ENCODE data around the gene C15orf62. TPM values are rescaled to one million over a fixed set of nuclear protein-coding genes. Genes with fewer than 3 reads are reported as not detected.

C15orf62 gene
- total RNA-seq, 1 donor from 2014 or later: 0.30 TPM

DNA sequence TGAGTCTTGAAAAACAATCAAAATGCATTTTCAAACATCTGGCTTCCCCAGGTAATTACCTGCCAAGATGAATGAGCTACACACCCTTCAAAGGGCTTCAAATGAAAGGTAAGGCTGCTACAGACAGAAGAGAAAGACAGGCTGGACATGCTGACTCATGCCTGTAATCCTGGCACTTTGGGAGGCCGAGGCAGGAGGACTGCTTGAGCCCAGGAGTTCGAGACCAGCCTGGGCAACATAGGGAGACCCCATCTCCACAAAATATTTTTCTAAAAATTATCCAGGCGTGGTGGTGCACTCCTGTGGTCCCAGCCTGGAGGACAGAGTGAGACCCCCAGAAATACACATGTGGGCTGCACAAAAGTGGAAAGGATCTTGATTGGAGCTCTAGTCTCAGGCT, 22.6 kb downstream of the C15orf62 start:
- no peak for DNase-seq
- H3K27me3 ChIP-seq (ENCODE audit: low read depth): no peaks in the 10 kb centered on the region
- TF ChIP-seq, protein P1, sequence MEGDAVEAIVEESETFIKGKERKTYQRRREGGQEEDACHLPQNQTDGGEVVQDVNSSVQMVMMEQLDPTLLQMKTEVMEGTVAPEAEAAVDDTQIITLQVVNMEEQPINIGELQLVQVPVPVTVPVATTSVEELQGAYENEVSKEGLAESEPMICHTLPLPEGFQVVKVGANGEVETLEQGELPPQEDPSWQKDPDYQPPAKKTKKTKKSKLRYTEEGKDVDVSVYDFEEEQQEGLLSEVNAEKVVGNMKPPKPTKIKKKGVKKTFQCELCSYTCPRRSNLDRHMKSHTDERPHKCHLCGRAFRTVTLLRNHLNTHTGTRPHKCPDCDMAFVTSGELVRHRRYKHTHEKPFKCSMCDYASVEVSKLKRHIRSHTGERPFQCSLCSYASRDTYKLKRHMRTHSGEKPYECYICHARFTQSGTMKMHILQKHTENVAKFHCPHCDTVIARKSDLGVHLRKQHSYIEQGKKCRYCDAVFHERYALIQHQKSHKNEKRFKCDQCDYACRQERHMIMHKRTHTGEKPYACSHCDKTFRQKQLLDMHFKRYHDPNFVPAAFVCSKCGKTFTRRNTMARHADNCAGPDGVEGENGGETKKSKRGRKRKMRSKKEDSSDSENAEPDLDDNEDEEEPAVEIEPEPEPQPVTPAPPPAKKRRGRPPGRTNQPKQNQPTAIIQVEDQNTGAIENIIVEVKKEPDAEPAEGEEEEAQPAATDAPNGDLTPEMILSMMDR (IDR thresholded peaks at IDR 0.05; ENCODE audit: borderline replicate concordance): no peak
- no peak overlapping the region for H3K4me3 ChIP-seq
- H3K9me3 ChIP-seq (replicated peaks): no peaks in the 10 kb centered on the region
- intact Hi-C loops (cut with micrococcal nuclease): no loop called here
- H3K36me3 ChIP-seq: peaks cover 24% of the 10 kb centered on the region
- no peak overlapping the region for H3K27ac ChIP-seq (replicated peaks)
- peaks cover 49% of the 10 kb centered on the region for H3K4me1 ChIP-seq

DNA sequence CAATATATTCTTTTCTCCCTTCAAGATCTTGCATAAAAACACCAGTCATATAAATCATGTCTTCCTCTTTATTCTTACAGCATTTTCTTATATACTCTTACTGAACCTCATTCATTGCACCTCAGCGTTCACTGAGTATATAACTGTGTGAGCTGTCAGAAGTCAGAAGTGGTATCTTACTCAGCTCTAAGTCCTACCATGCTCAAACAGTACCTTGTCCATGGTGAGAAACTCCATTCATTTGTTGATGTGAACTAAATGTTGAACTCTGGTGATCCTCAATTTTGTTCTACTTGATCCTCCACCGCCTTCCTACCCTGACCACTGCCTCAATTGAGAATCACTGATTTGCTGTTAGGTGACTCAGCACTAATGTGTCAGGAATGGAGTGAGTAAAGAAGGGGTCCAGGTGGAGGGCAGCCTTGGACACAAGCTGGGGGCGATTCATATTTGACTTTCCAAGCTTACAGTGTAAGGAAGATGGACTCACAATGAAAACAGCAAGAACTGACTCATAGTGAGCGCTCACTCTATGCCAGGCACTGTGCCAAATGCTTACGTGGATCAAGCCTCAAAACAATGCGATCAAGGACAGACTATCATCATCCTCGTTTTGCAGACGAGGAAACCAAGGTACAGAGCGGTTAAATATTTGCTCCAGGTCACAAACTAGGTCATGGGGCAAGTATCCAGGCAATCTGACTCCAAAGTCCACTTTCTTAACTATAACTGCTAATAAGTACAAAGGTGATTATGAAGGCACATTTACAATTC, 23.6 kb downstream of the C15orf62 start:
- no peaks in the 10 kb centered on the region for H3K9me3 ChIP-seq (replicated peaks)
- TF ChIP-seq, protein P1 (IDR thresholded peaks at IDR 0.05; ENCODE audit: borderline replicate concordance): no peak
- no peak for DNase-seq
- peaks cover 42% of the 10 kb centered on the region for H3K4me1 ChIP-seq
- H3K27me3 ChIP-seq (ENCODE audit: low read depth): no peaks in the 10 kb centered on the region
- no peak overlapping the region for H3K4me3 ChIP-seq
- peaks cover 24% of the 10 kb centered on the region for H3K36me3 ChIP-seq
- intact Hi-C loops (cut with micrococcal nuclease): no loop called here
- H3K27ac ChIP-seq (replicated peaks): no peak overlapping the region

DNA sequence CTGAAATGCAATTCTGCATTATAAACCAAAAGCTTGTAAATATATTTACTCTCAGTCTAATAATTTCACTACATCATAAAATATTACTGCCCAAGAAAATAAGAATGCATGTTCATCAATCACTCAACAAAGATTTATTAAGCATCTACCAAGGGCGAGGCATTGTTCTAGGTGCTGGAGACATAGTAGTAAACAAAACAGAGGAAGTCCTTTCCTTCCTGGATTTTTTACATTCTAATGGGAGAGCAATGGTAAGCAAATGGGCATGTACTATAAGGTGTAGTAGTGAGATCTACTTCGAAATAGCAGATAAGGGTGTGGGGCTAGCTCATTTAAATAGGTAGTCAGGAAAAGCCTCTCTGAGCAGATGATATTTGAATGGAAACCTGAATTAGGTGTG, 26.3 kb downstream of the C15orf62 start:
- no peak for DNase-seq
- Histone ChIP-seq H3K36me3 (peaks cover 15% of the 10 kb centered on the region), H3K27me3 (ENCODE audit: low read depth) (no peaks in the 10 kb centered on the region), H3K4me1 (peaks cover 35% of the 10 kb centered on the region), H3K9me3 (replicated peaks) (no peaks in the 10 kb centered on the region), H3K27ac (replicated peaks) (peak overlapping the region; percentile 24), H3K4me3 (no peak overlapping the region)
- intact Hi-C loops (cut with micrococcal nuclease): no loop called here
- TF ChIP-seq, protein P1 (IDR thresholded peaks at IDR 0.05; ENCODE audit: borderline replicate concordance): no peak

DNA sequence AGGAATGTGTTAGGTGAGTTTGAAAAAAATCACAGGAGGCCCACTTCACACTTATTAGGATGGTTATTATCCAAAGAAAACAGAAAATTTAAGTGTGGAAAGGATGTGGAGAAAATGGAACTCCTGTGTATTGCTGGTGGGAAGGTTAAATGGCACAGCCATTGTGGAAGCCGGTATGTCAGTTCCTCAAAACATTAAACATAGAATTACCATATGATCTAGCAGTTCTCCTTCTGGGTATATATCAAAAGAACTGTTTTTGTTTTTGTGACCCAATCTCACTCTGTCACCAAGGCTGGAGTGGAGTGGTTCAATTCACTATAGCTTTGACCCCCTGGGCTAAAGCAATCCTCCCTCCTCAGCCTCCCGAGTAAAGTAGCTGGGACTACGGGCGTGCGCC, 26.7 kb downstream of the C15orf62 start:
- Histone ChIP-seq H3K4me1 (peaks cover 35% of the 10 kb centered on the region), H3K27me3 (ENCODE audit: low read depth) (no peaks in the 10 kb centered on the region), H3K4me3 (no peak overlapping the region), H3K36me3 (peaks cover 15% of the 10 kb centered on the region), H3K27ac (replicated peaks) (no peak overlapping the region), H3K9me3 (replicated peaks) (no peaks in the 10 kb centered on the region)
- intact Hi-C loops (cut with micrococcal nuclease): no loop called here
- TF ChIP-seq, protein P1 (IDR thresholded peaks at IDR 0.05; ENCODE audit: borderline replicate concordance): no peak
- DNase-seq: no peak

DNA sequence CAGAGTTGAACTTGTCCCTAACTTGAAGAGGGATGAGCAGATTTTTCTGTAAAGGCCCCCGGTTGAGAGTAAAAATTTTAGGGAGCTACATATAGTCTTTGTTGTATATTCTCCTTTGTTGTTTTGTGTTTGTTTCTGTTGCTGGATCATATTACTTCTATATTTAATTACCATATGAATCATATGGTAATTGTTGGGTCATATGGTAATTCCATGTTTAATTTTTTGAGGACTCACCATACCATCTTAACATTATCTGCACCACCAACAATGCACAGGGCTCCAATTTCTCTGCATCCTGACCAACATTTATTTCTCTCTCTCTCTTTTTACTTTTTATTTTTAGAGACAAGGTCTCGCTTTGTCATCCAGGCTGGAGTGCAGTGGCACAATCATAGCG, 29.7 kb downstream of the C15orf62 start:
- TF ChIP-seq, protein P1 (IDR thresholded peaks at IDR 0.05; ENCODE audit: borderline replicate concordance): no peak
- DNase-seq: no peak
- Histone ChIP-seq H3K4me3 (no peak overlapping the region), H3K9me3 (replicated peaks) (no peaks in the 10 kb centered on the region), H3K27ac (replicated peaks) (no peak overlapping the region), H3K36me3 (peaks cover 9% of the 10 kb centered on the region), H3K4me1 (peaks cover 45% of the 10 kb centered on the region), H3K27me3 (ENCODE audit: low read depth) (no peaks in the 10 kb centered on the region)
- intact Hi-C loops (cut with micrococcal nuclease): no loop called here
